ENCODE results near the gene TRIM31. TPM values are rescaled to one million over a fixed set of nuclear protein-coding genes. Genes with fewer than 3 reads are reported as not detected.

TRIM31 gene
- total RNA-seq, 1 experiment from 2014 or later = not detected

DNA sequence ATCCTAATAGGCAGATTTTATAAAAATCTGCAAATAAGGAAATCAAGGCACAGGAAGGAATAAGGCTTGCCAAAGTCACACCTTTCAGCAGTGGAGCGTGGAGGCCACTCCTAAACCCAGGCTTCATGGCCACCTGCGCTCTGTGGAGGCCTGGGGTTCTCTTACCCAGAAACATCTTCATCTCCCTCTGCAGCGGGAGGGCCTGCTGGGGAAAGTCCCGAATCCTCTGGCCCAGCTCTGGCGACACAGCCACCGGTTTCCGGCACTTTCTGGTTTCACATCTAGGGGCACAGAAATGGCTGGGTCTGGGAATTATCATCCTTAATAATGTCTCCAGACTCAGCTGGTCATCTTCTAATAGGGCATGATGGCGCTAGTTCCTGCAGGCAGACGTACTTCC is 43.9 kb upstream of the TRIM31 start:
- Histone ChIP-seq H2BK20ac (ENCODE audit: low read depth, low read length, poor library complexity, severe bottlenecking) (no peak overlapping the region), H2BK15ac (ENCODE audit: low read depth, low read length) (no peak overlapping the region), H3K4me1 (ENCODE audit: insufficient read depth, low read length) (no peaks in the 10 kb centered on the region), H2AFZ (ENCODE audit: low read length) (no peak overlapping the region), H3K9ac (ENCODE audit: extremely low read depth, insufficient read length, low read length) (no peak overlapping the region), H4K5ac (ENCODE audit: insufficient read length, low read depth, low read length) (no peak overlapping the region), H3K9me3 (ENCODE audit: control insufficient read depth, low read depth, low read length) (no peaks in the 10 kb centered on the region), H4K20me1 (ENCODE audit: control insufficient read depth, insufficient read depth, insufficient read length) (no peaks in the 10 kb centered on the region), H3K23ac (ENCODE audit: insufficient read length, low read depth, low read length) (no peak overlapping the region), H3K14ac (ENCODE audit: insufficient read depth, low read length) (no peak overlapping the region), H4K8ac (replicated peaks; ENCODE audit: insufficient read length, low read depth, low read length) (no peak overlapping the region), H3T11ph (ENCODE audit: low read length) (no peak overlapping the region), H4K91ac (ENCODE audit: insufficient read length, low read depth, low read length) (no peak overlapping the region), H3K4ac (ENCODE audit: low read depth, low read length) (no peak overlapping the region), H3K18ac (ENCODE audit: insufficient read length, low read depth, low read length) (no peak overlapping the region), H2BK120ac (ENCODE audit: low read depth, low read length, poor library complexity, severe bottlenecking) (no peak overlapping the region), H3K23me2 (ENCODE audit: insufficient read length, low read depth, low read length, poor library complexity, severe bottlenecking) (no peaks in the 10 kb centered on the region), H2AK5ac (ENCODE audit: insufficient read length, low read length) (no peak overlapping the region), H3K79me1 (ENCODE audit: insufficient read depth, low read depth, low read length, poor library complexity, severe bottlenecking) (no peaks in the 10 kb centered on the region), H3K27ac (ENCODE audit: insufficient read length, low read depth, low read length) (no peak overlapping the region), H3K27me3 (ENCODE audit: insufficient read depth, low read length) (no peaks in the 10 kb centered on the region), H2BK5ac (ENCODE audit: insufficient read length, low read length) (no peak overlapping the region), H3K56ac (ENCODE audit: insufficient read length, low read depth, low read length) (no peak overlapping the region), H3K79me2 (ENCODE audit: insufficient read depth, low read length) (no peaks in the 10 kb centered on the region), H3K4me2 (ENCODE audit: insufficient read depth, insufficient read length, low read length) (no peak overlapping the region), H2BK12ac (ENCODE audit: insufficient read length, low read depth, low read length) (no peak overlapping the region)
- Mint-ChIP-seq H3K4me3 (no peak overlapping the region), H3K4me1 (peaks cover 2% of the 10 kb centered on the region in 2 experiments; a peak in 1 of 4 replicates), H3K27ac (no peak overlapping the region), H3K27me3 (ENCODE audit: low read depth) (peaks cover 70% of the 10 kb centered on the region), H3K9me3 (no peaks in the 10 kb centered on the region), H3K36me3 (ENCODE audit: insufficient read depth in 1 of 3, low read depth in 3 of 3) (no peaks in the 10 kb centered on the region)
- WGBS (ENCODE audit: extremely low coverage, insufficient read length, low lambda C conversion rate) = no CpG with 5 or more reads among the region's 9 CpGs
- DNase-seq = no peak
- TF ChIP-seq, protein P1, sequence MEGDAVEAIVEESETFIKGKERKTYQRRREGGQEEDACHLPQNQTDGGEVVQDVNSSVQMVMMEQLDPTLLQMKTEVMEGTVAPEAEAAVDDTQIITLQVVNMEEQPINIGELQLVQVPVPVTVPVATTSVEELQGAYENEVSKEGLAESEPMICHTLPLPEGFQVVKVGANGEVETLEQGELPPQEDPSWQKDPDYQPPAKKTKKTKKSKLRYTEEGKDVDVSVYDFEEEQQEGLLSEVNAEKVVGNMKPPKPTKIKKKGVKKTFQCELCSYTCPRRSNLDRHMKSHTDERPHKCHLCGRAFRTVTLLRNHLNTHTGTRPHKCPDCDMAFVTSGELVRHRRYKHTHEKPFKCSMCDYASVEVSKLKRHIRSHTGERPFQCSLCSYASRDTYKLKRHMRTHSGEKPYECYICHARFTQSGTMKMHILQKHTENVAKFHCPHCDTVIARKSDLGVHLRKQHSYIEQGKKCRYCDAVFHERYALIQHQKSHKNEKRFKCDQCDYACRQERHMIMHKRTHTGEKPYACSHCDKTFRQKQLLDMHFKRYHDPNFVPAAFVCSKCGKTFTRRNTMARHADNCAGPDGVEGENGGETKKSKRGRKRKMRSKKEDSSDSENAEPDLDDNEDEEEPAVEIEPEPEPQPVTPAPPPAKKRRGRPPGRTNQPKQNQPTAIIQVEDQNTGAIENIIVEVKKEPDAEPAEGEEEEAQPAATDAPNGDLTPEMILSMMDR (conservative IDR thresholded peaks at IDR 0.05) = no peak
